ENCODE measurements around the gene TNP2. TPM values are rescaled to one million over a fixed set of nuclear protein-coding genes. Genes with fewer than 3 reads are reported as not detected.

TNP2 gene
- total RNA-seq (not detected), polyA plus RNA-seq (ENCODE audit: insufficient read depth, low read depth, low replicate concordance) (not detected)
- long read RNA-seq, donor 1 = 0 reads
- long read RNA-seq, donor 2 = 0 reads
- long read RNA-seq, donor 3 = 0 reads
- long read RNA-seq, donor 4 = 0 reads
- long read RNA-seq, donor 5 = 0 reads
- long read RNA-seq, donor 6 = 0 reads
- long read RNA-seq, donor 7 = 0 reads
- long read RNA-seq, donor 8 = 0 reads
- long read RNA-seq, donor 9 = 0 reads
- long read RNA-seq, donor 10 = 0 reads

DNA sequence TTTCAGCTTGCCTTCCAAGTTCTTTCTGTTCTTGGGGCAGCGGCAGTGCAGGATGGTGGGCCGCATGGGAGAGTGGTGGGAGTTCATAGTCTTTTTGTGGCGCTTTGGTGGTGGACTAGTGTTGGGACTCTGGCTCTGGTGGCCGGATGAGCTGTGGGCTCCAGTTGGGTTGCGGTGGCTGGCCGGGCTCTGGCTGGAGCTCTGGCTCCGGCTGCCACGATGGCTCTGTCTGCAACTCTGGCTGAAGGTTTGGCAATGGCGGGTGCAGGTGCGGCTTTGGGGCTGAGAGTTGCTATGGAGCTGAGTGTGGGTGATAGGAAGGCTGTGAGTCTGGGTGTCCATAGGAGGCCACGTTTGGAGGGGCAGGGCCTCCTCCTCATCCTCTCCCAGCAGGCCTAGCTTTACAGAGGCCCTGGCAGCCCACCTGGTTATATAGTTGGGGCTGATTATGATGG is at the start of gene TNP2:
TNP2 (minus strand) TSS at position 405 of the 455 bp plus-strand sequence; CDS start at position 342, 63 bp downstream.
- no peak for TF ChIP-seq CTCF (IDR thresholded peaks at IDR 0.05; ENCODE audit: borderline replicate concordance, extremely low read depth, insufficient read depth)
- Histone ChIP-seq H3K36me3 (ENCODE audit: control insufficient read depth in 2 of 3, insufficient read depth in 3 of 3, low read length in 3 of 3) (no peaks in the 10 kb centered on the region), H3K9me3 (ENCODE audit: control insufficient read depth in 2 of 3, insufficient read depth in 1 of 3, low read length in 3 of 3) (no peaks in the 10 kb centered on the region), H3K4me3 (ENCODE audit: low read length in 3 of 3) (no peak within 1 kb of the TSS), H3K27me3 (ENCODE audit: control insufficient read depth, insufficient read depth, low read length) (no peaks in the 10 kb centered on the region), H3K4me1 (ENCODE audit: control insufficient read depth in 2 of 3, insufficient read depth in 2 of 3, low read depth in 1 of 3, low read length in 3 of 3) (no peaks in the 10 kb centered on the region), H3K27ac (ENCODE audit: low read depth in 2 of 2, low read length in 2 of 2) (no peak within 1 kb of the TSS), H3K9ac (ENCODE audit: low read length in 3 of 3) (no peak within 1 kb of the TSS)
- intact Hi-C loops (cut with DNase I) = no loop called here
- FAIRE-seq (no peak), DNase-seq (no peak)

DNA sequence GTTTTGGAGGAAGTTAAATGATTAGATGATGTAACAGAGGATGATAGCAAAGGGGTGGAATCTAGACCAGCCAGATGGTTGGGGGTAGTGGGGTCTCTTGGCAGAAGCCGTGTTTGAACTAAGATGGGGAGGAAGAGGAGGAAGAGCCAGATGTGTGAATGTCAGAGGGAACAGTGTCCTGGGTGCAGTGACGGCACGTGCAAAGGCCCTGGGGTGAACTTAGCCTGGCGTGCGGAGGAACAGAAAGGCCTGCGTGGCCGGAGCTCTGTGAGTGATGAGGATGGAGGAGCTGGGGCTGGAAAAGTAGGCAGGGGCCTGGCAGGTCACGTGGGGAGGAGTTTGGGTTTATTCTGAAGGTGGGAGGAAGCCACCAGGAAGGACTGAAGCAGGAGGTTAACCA is 49.7 kb upstream of the TNP2 start:
- Histone ChIP-seq H3K9me3 (ENCODE audit: control insufficient read depth in 2 of 3, insufficient read depth in 1 of 3, low read length in 3 of 3) (no peaks in the 10 kb centered on the region), H3K27ac (ENCODE audit: low read depth in 2 of 2, low read length in 2 of 2) (no peak overlapping the region), H3K9ac (ENCODE audit: low read length in 3 of 3) (no peak overlapping the region), H3K27me3 (ENCODE audit: control insufficient read depth, insufficient read depth, low read length) (no peaks in the 10 kb centered on the region), H3K4me3 (ENCODE audit: low read length in 3 of 3) (no peak overlapping the region), H3K4me1 (ENCODE audit: control insufficient read depth in 2 of 3, insufficient read depth in 2 of 3, low read depth in 1 of 3, low read length in 3 of 3) (peaks cover 0 to 3% (median 0%) of the 10 kb centered on the region in 3 donors), H3K36me3 (ENCODE audit: control insufficient read depth in 2 of 3, insufficient read depth in 3 of 3, low read length in 3 of 3) (no peaks in the 10 kb centered on the region)
- TF ChIP-seq CTCF (IDR thresholded peaks at IDR 0.05; ENCODE audit: borderline replicate concordance, extremely low read depth, insufficient read depth) = no peak
- intact Hi-C loops (cut with DNase I) = no loop called here
- DNase-seq (peak in 1 of 5 donors; percentile 31), FAIRE-seq (no peak)

DNA sequence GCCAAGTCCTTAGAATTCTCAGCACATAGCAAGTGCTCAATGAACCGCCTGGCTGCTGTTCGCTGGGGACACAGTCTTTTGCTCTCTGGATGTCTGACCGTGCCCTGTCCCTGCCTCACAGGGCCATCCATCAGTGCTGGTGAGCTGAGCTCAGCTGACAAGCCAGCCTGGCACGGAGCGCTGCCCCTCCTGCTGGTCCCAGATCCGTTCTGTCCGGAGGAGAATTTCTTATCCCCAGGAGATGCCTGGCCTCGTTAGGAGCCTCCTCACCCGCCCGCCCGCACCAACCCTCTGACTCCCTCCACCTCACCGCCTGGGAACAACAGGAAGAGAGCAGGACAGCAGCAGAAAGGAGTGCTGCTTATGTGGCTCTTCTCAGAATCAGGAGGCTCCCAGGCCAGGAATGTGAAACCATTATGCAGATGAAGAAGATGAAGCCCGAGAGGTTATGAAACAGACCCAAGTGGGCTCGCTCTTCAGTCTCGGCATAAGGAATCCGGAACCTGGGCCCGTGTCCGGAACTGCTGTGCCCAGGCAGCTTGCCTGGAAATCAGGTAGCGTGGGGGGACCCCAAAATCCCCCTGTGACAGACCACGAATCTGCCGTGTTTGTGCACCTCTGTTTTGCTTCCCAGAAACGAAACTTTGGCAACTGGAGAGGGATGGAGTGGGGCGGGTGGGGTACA is 47.3 kb upstream of the TNP2 start:
- Histone ChIP-seq H3K9ac (ENCODE audit: low read length in 3 of 3) (no peak overlapping the region), H3K27me3 (ENCODE audit: control insufficient read depth, insufficient read depth, low read length) (no peaks in the 10 kb centered on the region), H3K9me3 (ENCODE audit: control insufficient read depth in 2 of 3, insufficient read depth in 1 of 3, low read length in 3 of 3) (no peaks in the 10 kb centered on the region), H3K36me3 (ENCODE audit: control insufficient read depth in 2 of 3, insufficient read depth in 3 of 3, low read length in 3 of 3) (no peaks in the 10 kb centered on the region), H3K4me1 (ENCODE audit: control insufficient read depth in 2 of 3, insufficient read depth in 2 of 3, low read depth in 1 of 3, low read length in 3 of 3) (peaks cover 0 to 8% (median 6%) of the 10 kb centered on the region in 3 donors), H3K4me3 (ENCODE audit: low read length in 3 of 3) (no peak overlapping the region), H3K27ac (ENCODE audit: low read depth in 2 of 2, low read length in 2 of 2) (no peak overlapping the region)
- DNase-seq = peak in 3 of 5 donors; percentile 47 to 57 (median 51)
- TF ChIP-seq CTCF (IDR thresholded peaks at IDR 0.05; ENCODE audit: borderline replicate concordance, extremely low read depth, insufficient read depth) = no peak
- no peak for FAIRE-seq
- intact Hi-C loops (cut with DNase I) = no loop called here

Data from kidney (tissue), 22 donors.